IMR-90 (cell line): ENCODE data around the gene PRKN. TPM values are rescaled to one million over a fixed set of nuclear protein-coding genes. Genes with fewer than 3 reads are reported as not detected.

ENCODE experiments used
- ATAC-seq: fragments of 200-7000 bp; cut with Tn5 transposase; 2 replicates; pipeline ENCODE4 v1.9.1; 2020; ENCODE audit warnings: low read depth, mild to moderate bottlenecking, moderate library complexity
- BruUV-seq: library from RNA; stranded (reverse); fragments of 400-500 nt; replicated peaks from 2 replicates; lab custom pipeline; 2021; lab: Mats Ljungman, UMichigan
- CTCF ChIA-PET: fragments of 300-600 bp; formaldehyde crosslinking; extraction: SDS; loops from one replicate; lab custom pipeline; 2021; ENCODE audit warnings: antibody characterized with exemption; lab: Yijun Ruan, JAX
- POLR2A ChIA-PET: fragments of 300-600 bp; sonication (Branson Sonifier 250); formaldehyde crosslinking; loops from one replicate; lab custom pipeline; 2022; ENCODE audit warnings: antibody characterized with exemption; ENCODE audit not compliant: unreplicated experiment; lab: Charles Lee
- DNase-seq: peaks from one replicate; pipeline ENCODE4 v3.0.0; 2013
- H2AFZ ChIP-seq: replicated peaks from 2 replicates; pipeline ENCODE3; 2013; ENCODE audit warnings: low read length, mild to moderate bottlenecking; ENCODE audit not compliant: poor library complexity
- H2AK5ac ChIP-seq: 2 replicates; pipeline ENCODE4 v1.6.1; 2013; ENCODE audit warnings: low read depth, low read length, inconsistent platforms
- H2AK9ac ChIP-seq: replicated peaks from 2 replicates; pipeline ENCODE3; 2013; ENCODE audit warnings: mild to moderate bottlenecking, low read depth, low read length, moderate library complexity; ENCODE audit not compliant: poor library complexity
- H2BK120ac ChIP-seq: 2 replicates; pipeline ENCODE4 v1.6.1; 2013; ENCODE audit warnings: low read depth, low read length, inconsistent platforms
- H2BK15ac ChIP-seq: 3 replicates; pipeline ENCODE4 v1.6.1; 2013; ENCODE audit warnings: low read depth, low read length, inconsistent platforms
- H2BK20ac ChIP-seq: 2 replicates; pipeline ENCODE4 v1.6.1; 2013; ENCODE audit warnings: low read depth, mild to moderate bottlenecking, inconsistent platforms, low read length, moderate library complexity
- H2BK5ac ChIP-seq: 2 replicates; pipeline ENCODE4 v1.6.1; 2013; ENCODE audit warnings: mild to moderate bottlenecking, low read depth, low read length, inconsistent platforms; ENCODE audit not compliant: poor library complexity, severe bottlenecking
- H3K14ac ChIP-seq: replicated peaks from 2 replicates; pipeline ENCODE4 v1.6.1; 2013; ENCODE audit warnings: low read depth, low read length, inconsistent platforms
- H3K18ac ChIP-seq: 2 replicates; pipeline ENCODE4 v1.6.1; 2013; ENCODE audit warnings: low read depth, low read length, control low read depth
- H3K23ac ChIP-seq: 2 replicates; pipeline ENCODE4 v1.6.1; 2013; ENCODE audit warnings: low read depth, low read length, inconsistent platforms
- H3K27ac ChIP-seq: 2 replicates; pipeline ENCODE4 v1.5.1; 2013; ENCODE audit warnings: mild to moderate bottlenecking, control low read depth, low read length; ENCODE audit not compliant: insufficient read depth
- H3K27me3 ChIP-seq: 2 replicates; pipeline ENCODE4 v1.6.1; 2013; ENCODE audit warnings: low read length; ENCODE audit not compliant: control insufficient read depth, insufficient read depth
- H3K36me3 ChIP-seq: 2 replicates; pipeline ENCODE4 v1.6.1; 2013; ENCODE audit warnings: low read length, mixed read lengths; ENCODE audit not compliant: control insufficient read depth, insufficient read depth
- H3K4ac ChIP-seq: 2 replicates; pipeline ENCODE4 v1.6.1; 2013; ENCODE audit warnings: low read depth, low read length, inconsistent platforms
- H3K4me1 ChIP-seq: 2 replicates; pipeline ENCODE4 v1.6.1; 2013; ENCODE audit warnings: low read length, mixed read lengths; ENCODE audit not compliant: control insufficient read depth, insufficient read depth
- H3K4me2 ChIP-seq: 2 replicates; pipeline ENCODE4 v1.6.1; 2013; ENCODE audit warnings: low read depth, mild to moderate bottlenecking, control low read depth, low read length, moderate library complexity
- H3K4me3 ChIP-seq: 2 replicates; pipeline ENCODE4 v1.5.1; 2013; ENCODE audit warnings: low read depth, mild to moderate bottlenecking, control low read depth, low read length, moderate library complexity; ENCODE audit not compliant: insufficient read depth
- H3K56ac ChIP-seq: 2 replicates; pipeline ENCODE4 v1.6.1; 2013; ENCODE audit warnings: low read length, inconsistent platforms; ENCODE audit not compliant: insufficient read depth; ENCODE audit errors: extremely low read depth
- H3K79me1 ChIP-seq, 2 experiments: 2 replicates each; pipeline ENCODE4 v1.6.1; 2013; ENCODE audit warnings: low read length in 2 of 2, inconsistent platforms in 1 of 2, low read depth in 1 of 2
- H3K9ac ChIP-seq: 2 replicates; pipeline ENCODE4 v1.6.1; 2013; ENCODE audit warnings: low read depth, low read length, control low read depth
- H3K9me1 ChIP-seq: 2 replicates; pipeline ENCODE4 v1.6.1; 2013; ENCODE audit warnings: low read length, inconsistent platforms; ENCODE audit not compliant: insufficient read depth
- H3K9me3 ChIP-seq: 2 replicates; pipeline ENCODE4 v1.6.1; 2013; ENCODE audit warnings: low read length; ENCODE audit not compliant: control insufficient read depth, insufficient read depth
- H4K20me1 ChIP-seq: 2 replicates; pipeline ENCODE4 v1.6.1; 2013; ENCODE audit warnings: low read length, inconsistent platforms; ENCODE audit not compliant: insufficient read depth
- H4K5ac ChIP-seq: 2 replicates; pipeline ENCODE4 v1.6.1; 2013; ENCODE audit warnings: mild to moderate bottlenecking, low read depth, low read length, control low read depth
- H4K8ac ChIP-seq, 2 experiments: 2 replicates each; pipeline ENCODE4 v1.6.1; 2013; ENCODE audit warnings: low read depth in 2 of 2, low read length in 2 of 2, control low read depth in 1 of 2, inconsistent platforms in 1 of 2
- H4K91ac ChIP-seq: 2 replicates; pipeline ENCODE4 v1.6.1; 2013; ENCODE audit warnings: low read depth, low read length, inconsistent platforms; ENCODE audit not compliant: insufficient read depth
- BHLHE40 ChIP-seq: fragments of 150-350 bp; IDR thresholded peaks from 2 replicates; pipeline ENCODE4 v1.6.1; 2016; ENCODE audit warnings: mild to moderate bottlenecking, low read depth, low read length
- CEBPB ChIP-seq: IDR thresholded peaks from 2 replicates; pipeline ENCODE4 v1.6.1; 2012; ENCODE audit warnings: low read depth, low read length, improper control_type of control experiment
- FOS ChIP-seq: fragments of 150-350 bp; IDR thresholded peaks from 2 replicates; pipeline ENCODE4 v1.6.1; 2016; ENCODE audit warnings: low read depth, low read length
- POLR2A ChIP-seq: IDR thresholded peaks from 2 replicates; pipeline ENCODE4 v1.6.1; 2012; ENCODE audit warnings: mild to moderate bottlenecking, low read depth, low read length
- RAD21 ChIP-seq: IDR thresholded peaks from 2 replicates; pipeline ENCODE4 v1.6.1; 2012; ENCODE audit warnings: low read length, improper control_type of control experiment
- RCOR1 ChIP-seq: IDR thresholded peaks from 2 replicates; pipeline ENCODE4 v1.6.1; 2012; ENCODE audit warnings: mild to moderate bottlenecking, low read length, improper control_type of control experiment; ENCODE audit not compliant: insufficient replicate concordance
- RFX5 ChIP-seq: IDR thresholded peaks from 2 replicates; pipeline ENCODE4 v1.8.0; 2012; ENCODE audit warnings: low read depth, mild to moderate bottlenecking, low read length, moderate library complexity
- WGBS, 2 experiments: methylation state at CpG; one replicate each; pipeline versions ENCODE4 v1.1.5 to v1.1.7; 2013; ENCODE audit warnings: missing lambda C conversion rate in 2 of 2; ENCODE audit not compliant: insufficient read length in 1 of 2; ENCODE audit errors: extremely low coverage in 2 of 2; 5-methylcytosine and 5-hydroxymethylcytosine counted together
- dilution Hi-C: fragments of 300-500 bp; cut with HindIII; formaldehyde crosslinking; loops from one replicate; pipeline ENCODE4 v1.14.3; 2018; ENCODE audit warnings: low sequenced_read_pairs; ENCODE audit not compliant: unreplicated experiment
- in situ Hi-C: fragments of 300-500 bp; cut with MboI; formaldehyde crosslinking; loops from 3 replicates; pipeline ENCODE4 v1.14.3; 2019; ENCODE audit warnings: low sequenced_read_pairs, inconsistent platforms, mixed read lengths
- intact Hi-C: fragments of 100-400 bp; cut with micrococcal nuclease; formaldehyde crosslinking; loops from 2 replicates; pipeline ENCODE4 v1.10.0; 2022
- polyA plus RNA-seq, 3 experiments: library from polyadenylated mRNA; depleted of rRNA; stranded (reverse); fragments of >200 nt; gene quantifications; 2 replicates each; pipeline ENCODE4 v1.2.3, GENCODE V29; 2012; ENCODE audit warnings: low replicate concordance in 1 of 3
- total RNA-seq: library from RNA; depleted of rRNA; stranded (reverse); fragments of >200 nt; gene quantifications from 2 replicates; pipeline ENCODE4 v1.2.3, GENCODE V29; 2012
- TF ChIP-seq, protein P1 (sequence below): fragments of 150-350 bp; IDR thresholded peaks from 2 replicates; pipeline ENCODE4 v1.6.1; 2017; ENCODE audit warnings: mild to moderate bottlenecking, antibody characterized with exemption, low read length, low read depth
- TF ChIP-seq, protein P2 (sequence below): fragments of 150-350 bp; IDR thresholded peaks from 2 replicates; pipeline ENCODE4 v1.6.1; 2016; ENCODE audit warnings: low read depth, mild to moderate bottlenecking, low read length, moderate library complexity, borderline replicate concordance

Gene PRKN
- total and polyA plus RNA-seq, 2 of the 4 experiments (the other 2 are of a cell fraction), result 0.15 to 0.18 TPM

DNA sequence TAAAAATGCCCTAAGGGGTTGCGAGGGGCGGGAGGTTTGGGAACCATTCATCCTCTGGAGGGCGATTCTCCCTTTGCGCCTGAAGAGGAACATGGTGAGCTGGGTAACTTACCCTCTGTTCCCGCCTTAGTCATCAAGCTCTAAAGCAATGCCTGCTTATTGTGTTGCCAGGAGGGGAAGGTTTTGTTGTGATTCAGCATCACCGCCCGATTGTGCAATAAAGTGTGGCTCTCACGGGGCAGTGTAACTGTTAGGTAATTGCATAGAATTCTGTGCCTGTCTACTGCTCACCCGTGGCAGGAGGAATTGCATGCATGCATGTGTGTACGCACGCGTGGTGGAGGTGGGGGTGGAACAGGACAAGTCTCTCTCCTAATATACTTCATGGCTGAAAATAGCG is 1358.2 kb downstream of the PRKN start:
- Histone ChIP-seq H2AFZ (no peak overlapping the region), H4K8ac (no peak overlapping the region), H3K27me3 (no peaks in the 10 kb centered on the region), H3K9me3 (no peaks in the 10 kb centered on the region), H3K79me1 (no peaks in the 10 kb centered on the region), H3K4me2 (no peak overlapping the region), H3K14ac (no peak overlapping the region), H3K23ac (no peak overlapping the region), H4K91ac (no peak overlapping the region), H3K56ac (no peak overlapping the region), H3K9me1 (no peaks in the 10 kb centered on the region), H3K4ac (no peak overlapping the region), H3K36me3 (no peaks in the 10 kb centered on the region), H3K4me3 (no peak overlapping the region), H2AK5ac (no peak overlapping the region), H2AK9ac (no peak overlapping the region), H2BK20ac (no peak overlapping the region), H2BK5ac (no peak overlapping the region), H3K9ac (no peak overlapping the region), H2BK120ac (no peak overlapping the region), H4K20me1 (no peaks in the 10 kb centered on the region), H2BK15ac (no peak overlapping the region), H3K4me1 (no peaks in the 10 kb centered on the region), H3K18ac (no peak overlapping the region), H4K5ac (no peak overlapping the region), H3K27ac (no peak overlapping the region)
- no peak for TF ChIP-seq RCOR1
- no peak for TF ChIP-seq POLR2A
- TF ChIP-seq RFX5, result no peak
- no peak for TF ChIP-seq RAD21
- TF ChIP-seq, protein P1, sequence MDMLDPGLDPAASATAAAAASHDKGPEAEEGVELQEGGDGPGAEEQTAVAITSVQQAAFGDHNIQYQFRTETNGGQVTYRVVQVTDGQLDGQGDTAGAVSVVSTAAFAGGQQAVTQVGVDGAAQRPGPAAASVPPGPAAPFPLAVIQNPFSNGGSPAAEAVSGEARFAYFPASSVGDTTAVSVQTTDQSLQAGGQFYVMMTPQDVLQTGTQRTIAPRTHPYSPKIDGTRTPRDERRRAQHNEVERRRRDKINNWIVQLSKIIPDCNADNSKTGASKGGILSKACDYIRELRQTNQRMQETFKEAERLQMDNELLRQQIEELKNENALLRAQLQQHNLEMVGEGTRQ, result no peak
- TF ChIP-seq FOS, result peak; percentile 30; the same call in 1 of the 2 replicates
- peak; percentile 99 for TF ChIP-seq CEBPB
- TF ChIP-seq, protein P2, sequence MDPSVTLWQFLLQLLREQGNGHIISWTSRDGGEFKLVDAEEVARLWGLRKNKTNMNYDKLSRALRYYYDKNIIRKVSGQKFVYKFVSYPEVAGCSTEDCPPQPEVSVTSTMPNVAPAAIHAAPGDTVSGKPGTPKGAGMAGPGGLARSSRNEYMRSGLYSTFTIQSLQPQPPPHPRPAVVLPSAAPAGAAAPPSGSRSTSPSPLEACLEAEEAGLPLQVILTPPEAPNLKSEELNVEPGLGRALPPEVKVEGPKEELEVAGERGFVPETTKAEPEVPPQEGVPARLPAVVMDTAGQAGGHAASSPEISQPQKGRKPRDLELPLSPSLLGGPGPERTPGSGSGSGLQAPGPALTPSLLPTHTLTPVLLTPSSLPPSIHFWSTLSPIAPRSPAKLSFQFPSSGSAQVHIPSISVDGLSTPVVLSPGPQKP, result no peak
- TF ChIP-seq BHLHE40, result peak; percentile 86
- intact Hi-C loops, result loop anchor here (1.0 kb wide), 1 partner anchor 396 kb away; no protein-coding TSS in a partner anchor
- DNase-seq (peak; percentile 81), ATAC-seq (no peak)
- BruUV-seq, result no TSS peak
- ChIA-PET POLR2A (no interaction called here), CTCF (no interaction called here)
- in situ Hi-C loops, result no loop called here
- dilution Hi-C loops, result no loop called here
- no CpG with 5 or more reads among the region's 13 CpGs for WGBS, 2 experiments
